Left forelimb (tissue), 1 donor: Measurements from ENCODE around the gene ALKAL2.

Experiments used
- DNase-seq: peaks from one replicate; pipeline ENCODE4 v3.0.0-alpha.2; 2018; ENCODE audit warnings: low spot score

ALKAL2 gene

DNA sequence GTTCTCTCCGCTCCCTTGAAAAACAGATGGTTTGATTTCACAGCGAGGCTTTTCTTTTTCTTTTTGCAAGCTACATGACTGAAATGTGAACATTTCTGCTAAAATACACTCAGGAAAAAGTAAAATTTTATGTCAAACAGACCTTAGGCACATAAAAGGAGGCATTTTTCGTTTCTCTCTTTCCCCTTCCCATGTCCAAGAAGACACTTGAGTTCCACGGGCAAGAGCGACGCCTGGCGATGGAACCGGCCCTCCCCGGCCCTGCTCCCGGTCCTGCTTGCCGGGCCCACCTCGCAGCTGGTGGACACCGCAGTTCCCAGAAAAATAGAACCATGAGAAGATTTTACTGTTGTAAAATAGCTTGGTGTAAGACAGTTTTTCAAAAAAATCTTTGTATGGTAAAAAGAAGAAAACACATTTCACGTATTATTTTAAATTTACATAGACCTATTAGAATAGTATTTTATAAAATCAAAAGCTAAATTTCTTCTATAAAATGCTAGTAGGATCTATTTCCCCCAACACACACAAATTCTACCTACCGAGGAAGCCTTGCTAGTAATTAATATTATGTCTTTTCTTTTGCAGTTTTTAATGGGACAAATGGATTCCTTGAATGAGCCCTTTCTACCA is 2.3 kb upstream of the ALKAL2 start:
- DNase-seq: peak; percentile 82

DNA sequence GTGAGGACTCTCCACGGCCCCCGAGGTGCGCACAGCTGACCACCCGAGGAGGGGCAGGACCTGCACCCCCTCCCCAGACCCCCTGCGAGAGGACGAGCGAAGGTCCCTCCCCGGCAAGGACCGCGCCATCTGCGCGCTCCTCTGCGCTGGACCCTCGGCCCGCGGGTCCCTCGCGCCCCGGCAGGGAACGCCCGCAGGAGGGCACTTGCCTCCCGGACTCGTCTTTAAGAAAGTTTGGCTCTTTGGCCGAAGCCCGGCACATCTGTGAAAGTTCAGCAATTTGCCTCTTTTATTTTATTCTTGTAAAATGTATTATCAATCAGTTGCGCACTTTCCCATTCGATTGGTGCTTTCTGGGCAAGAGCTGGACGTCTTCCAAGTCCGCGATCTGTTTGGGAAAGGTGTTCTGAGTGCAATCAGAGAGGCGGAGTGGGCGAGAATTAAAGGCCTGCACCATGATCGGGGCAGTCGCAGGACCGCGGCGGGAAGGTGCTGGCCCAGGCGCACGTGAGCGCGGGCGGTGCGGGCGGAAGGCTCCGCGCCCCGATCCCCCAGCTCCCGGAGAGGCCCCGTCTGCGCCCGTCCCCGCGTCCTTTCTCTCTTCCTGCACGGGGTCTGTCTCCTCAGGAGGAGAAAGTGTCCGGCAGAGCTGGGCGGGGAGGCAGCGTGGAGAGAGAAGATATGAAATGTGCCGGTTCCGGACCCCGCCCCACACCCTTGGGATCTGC is 1.6 kb upstream of the ALKAL2 start:
- no peak for DNase-seq

GRCh38 chr2:288758-289361 is 969 bp upstream of the ALKAL2 start:
- no peak for DNase-seq

DNA sequence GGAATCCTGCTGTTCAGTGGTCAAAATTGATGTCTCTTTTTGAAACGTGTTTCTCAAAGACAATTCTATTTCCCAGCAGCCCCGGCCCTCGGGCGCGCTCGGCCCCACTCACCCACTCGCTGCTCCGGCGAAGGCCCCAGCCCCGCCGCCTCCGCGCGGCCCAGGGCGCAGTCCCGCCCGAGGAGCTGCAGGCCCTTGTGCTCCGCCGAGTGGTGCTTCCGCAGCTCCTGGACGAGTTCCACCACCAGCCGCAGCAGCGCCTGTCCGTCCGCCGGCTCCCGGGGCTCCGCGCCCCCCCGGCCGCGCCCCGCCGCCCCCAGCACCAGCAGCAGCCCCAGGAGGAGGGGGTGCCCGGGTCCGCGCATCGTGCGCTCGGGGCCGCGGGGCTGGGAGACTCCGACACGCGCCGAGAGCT is 413 bp downstream of the ALKAL2 start:
- DNase-seq: peak; percentile 77

GRCh38 chr2:286774-287392 is 1.0 kb downstream of the ALKAL2 start:
- no peak for DNase-seq

- DNase-seq: no peak
Observed at GRCh38 chr2:286035-286434, 1.9 kb downstream of the ALKAL2 start.

- no peak for DNase-seq
Observed at GRCh38 chr2:285531-285930, 2.4 kb downstream of the ALKAL2 start.

DNA sequence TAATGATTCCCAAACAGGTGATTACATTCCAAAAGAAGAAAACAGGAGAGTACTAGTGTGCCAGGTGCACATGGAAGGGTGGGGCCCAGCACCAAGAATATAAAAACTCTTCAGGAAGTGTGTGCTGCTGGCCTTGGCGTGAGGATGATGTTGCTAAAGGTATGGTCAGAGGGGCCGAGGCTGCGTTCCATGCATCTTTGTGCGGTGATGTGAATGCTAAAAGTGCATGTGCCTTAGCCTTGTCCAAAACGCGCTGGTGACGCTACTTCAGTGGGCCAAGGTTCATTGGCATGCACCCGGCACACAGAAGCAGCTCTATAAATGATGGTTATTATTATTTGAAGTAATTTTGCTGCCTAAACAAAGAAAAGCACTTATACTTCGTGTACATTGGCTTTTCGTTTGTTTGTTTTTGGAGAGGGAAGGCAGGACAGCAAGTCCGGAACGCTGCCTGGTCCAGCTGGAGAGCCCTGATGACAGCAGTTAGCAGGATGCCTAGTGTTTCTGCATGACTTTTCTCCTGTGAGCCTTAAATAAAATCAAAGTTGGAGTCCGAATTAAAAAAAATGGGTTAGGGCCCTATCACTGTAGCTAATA is 2.9 kb downstream of the ALKAL2 start:
- no peak for DNase-seq

DNA sequence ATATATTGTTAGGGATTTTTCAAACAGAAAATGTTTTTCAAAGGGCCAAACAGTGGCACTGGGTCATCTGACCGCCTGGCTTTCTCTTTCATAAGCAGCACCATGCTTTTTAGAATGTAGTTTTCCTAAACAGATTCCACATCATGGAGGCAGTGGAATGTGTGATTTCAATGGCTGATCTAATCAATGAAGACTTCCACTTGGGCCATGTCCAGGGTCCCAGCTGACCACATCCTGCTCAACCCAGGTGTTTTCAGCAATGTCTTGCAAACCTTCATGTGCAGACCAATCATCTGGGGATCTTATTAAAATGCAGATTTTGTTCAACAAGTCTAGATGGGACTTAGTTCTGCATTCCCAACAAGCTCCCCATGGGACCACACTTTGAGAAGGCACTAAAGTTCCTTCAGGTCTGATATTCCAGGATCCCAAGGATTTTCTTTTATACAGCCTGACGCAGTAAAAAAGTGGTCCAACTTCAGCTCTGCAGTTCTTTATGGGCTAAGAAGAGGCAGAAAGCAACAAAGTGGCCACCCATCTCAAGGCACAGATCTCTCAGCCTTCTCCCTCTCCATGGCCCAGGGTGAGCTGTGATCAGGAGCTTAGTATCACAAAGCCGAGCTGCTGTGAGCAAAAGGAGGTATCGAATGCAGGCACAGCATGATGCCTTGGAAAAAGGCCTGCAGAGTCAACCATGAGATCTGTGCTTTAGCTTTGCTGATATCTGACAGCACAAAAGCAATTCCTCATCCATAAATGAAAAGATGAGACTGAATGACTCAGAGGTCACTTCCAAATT is 3.7 kb downstream of the ALKAL2 start:
- DNase-seq: no peak

- no peak for DNase-seq
Observed at GRCh38 chr2:282371-283263, 5.3 kb downstream of the ALKAL2 start.

DNA sequence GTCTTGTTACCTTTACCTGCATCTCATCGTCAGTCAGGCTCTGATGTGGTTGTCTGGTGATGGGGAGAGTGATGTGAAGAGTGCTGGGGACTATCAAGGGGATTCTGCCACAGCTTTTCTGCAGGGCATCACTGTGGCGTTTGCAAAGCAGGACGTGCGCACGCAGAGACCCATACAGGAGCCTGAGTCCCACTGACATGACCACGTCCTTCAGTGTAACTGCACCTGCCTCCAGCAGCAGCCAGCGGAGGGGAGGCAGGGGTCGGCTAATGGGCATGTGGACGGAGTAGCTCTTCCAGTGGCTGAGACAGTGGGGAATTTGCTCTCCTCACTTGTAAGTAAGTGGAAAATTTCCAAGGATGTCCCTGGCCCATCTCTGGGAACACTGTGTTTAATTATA is 6.5 kb downstream of the ALKAL2 start:
- DNase-seq: no peak

- DNase-seq: no peak
Observed at GRCh38 chr2:280650-281110, 7.2 kb downstream of the ALKAL2 start.

DNA sequence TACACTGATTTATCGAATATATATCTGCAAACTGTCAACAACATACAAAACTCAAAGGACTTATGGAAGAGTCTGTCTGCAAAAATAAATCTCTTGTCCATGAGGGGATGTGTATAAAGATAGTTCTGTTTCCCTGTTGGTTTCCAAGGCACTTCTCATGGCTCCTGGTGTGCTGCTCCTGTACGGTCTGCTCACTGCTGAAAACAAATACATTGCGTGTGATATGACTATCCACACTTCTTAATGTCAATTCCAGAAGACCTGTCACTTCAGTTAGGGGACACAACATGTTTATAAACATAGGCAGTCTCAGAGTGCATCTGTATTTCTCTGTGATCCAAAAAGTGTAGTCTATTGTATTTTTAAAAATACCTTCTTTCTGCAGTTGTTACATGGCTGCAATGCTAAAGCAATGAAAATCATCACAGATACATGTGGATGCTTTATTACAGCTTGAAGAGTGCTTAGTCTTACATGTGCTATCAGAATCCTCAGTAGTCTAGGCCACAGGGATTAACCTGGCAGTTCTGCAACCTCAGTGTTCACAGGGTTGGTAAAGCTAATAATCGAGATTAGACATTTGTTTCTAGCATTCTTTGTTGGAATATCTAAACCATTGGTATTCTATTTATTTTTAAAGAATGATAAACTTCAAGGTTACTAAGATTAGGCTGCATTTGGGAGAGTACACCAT is 7.8 kb downstream of the ALKAL2 start:
- no peak for DNase-seq

DNA sequence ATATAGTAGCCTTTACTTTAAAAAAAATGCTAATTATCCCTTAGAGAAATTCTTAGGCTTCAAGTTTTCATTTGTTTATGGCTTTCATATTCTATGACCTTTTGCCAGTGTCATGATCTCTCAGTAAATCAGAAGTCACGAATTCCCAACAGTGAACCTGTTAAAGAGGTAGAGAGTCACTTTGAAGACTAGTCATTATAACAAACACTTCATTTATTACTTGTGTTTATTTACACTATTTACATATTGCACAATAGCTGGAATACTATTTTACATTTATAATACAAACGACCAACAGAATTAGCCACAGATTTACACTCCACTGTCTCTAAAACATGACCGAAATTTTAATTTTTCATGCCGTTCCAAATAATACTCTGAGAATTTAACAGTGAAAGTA is 8.5 kb downstream of the ALKAL2 start:
- no peak for DNase-seq

DNA sequence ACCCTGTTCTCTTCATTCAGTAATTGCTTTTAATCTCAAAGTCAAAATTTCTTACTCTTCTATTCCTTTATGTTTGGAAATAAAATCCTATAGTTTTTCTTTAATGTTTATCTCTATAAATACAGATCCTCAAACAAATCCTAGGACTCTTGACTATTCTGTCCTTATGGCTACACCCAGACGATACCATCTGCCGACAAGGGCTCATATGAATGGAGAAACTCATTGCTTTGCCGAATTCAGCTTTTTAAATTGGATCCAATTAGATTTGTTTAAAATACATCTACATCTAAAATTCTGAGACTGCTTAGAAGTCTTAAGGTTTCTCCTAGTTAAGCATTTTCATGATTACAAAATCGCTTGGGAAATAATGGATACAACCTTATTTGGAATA is 9.0 kb downstream of the ALKAL2 start:
- no peak for DNase-seq

DNA sequence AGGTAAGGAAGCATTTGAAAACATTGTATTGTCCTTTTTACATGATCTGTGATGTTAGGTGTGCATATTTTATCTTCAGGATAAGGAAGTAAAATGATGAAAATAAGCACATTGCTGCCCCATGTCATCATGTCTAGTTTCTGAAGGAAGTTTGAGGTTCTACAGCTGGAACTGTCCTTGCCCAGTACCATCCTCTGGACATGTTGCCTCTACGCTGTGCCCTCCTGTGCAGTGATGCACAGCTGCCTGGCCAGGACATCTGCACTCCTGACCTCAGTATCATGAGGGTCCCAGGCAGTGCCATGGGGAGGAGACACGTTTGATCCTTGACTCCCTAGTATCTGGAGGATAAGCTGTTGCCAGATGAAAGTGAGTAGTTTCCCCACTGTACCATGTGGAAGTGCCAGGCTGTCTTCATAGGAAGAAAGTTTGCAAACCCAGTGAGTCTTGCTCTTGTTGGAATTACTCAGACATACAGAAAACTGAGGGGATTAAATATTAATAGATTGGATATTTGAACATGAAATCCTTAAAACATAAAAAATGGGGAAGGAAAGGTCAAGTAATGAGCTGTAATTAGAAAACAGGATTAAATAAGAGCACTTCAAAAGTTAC is 9.5 kb downstream of the ALKAL2 start:
- no peak for DNase-seq

DNA sequence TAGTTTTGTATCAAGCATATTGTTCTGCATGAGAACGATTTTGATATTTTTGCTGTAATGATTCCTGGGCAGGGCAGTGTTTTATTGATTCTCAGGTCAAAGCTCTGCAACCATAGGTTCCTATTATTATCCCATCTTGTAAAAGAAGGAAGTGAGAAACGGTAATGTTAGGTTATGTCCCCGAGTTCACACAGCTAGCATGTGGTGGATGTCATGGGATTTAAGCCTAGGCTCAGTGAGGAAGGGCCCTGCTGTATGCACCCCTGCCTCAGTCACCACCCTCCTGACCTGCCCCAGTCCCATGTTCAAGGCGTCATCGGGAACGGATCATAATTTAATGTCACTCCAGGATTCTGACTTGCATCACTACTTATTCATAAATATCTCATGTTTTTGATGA is 12.4 kb downstream of the ALKAL2 start:
- DNase-seq: no peak

DNA sequence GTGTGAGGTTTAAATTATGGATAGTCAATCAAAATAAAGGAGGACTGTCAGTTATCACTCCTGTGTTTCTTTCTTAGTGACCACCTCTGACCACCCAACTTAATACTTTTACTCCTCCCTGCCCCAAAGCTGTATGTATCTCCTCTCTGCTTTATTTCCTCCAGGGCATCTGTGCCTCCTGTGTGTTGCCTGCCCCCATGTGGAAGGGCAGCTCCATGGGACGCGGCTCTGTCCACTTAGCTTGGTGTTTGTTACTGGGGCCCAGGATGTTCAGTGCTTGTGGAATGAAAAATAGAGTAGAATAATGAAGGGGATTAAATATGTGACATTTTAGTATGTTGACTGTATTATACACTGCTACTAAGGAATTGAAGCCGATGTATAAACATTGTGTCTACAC is 13.4 kb downstream of the ALKAL2 start:
- DNase-seq: no peak

- no peak for DNase-seq
Observed at GRCh38 chr2:273333-273732, 14.6 kb downstream of the ALKAL2 start.

- no peak for DNase-seq
Observed at GRCh38 chr2:271917-272316, 16.0 kb downstream of the ALKAL2 start.
